SU-DHL-6 (cell line): ENCODE measurements around the gene DERL3.

Experiments
- CTCF ChIP-seq: fragments of 200-600 bp; sonication (generic); IDR thresholded peaks from one replicate; pipeline ENCODE4 v1.5.1; 2017; ENCODE audit warnings: antibody characterized with exemption, mild to moderate bottlenecking, low read length, moderate library complexity; ENCODE audit not compliant: insufficient read depth, poor library complexity, severe bottlenecking
- EZH2phosphoT487 ChIP-seq: fragments of 200-600 bp; sonication (generic), shearing (Covaris generic); conservative IDR thresholded peaks from 2 replicates; pipeline ENCODE4 v1.6.1; 2018; ENCODE audit warnings: mild to moderate bottlenecking, antibody characterized with exemption, low read length, moderate library complexity, mixed read lengths

GRCh38 chr22:23844739-23845202, 6.0 kb upstream of the DERL3 start:
- no peak for TF ChIP-seq CTCF
- TF ChIP-seq EZH2phosphoT487, result no peak
